IMR-90 (cell line): ENCODE measurements around the gene KCTD20. TPM values are rescaled to one million over a fixed set of nuclear protein-coding genes. Genes with fewer than 3 reads are reported as not detected.

Source experiments
- CTCF ChIP-seq: conservative IDR thresholded peaks from 2 replicates; pipeline ENCODE4 v1.5.1; 2012; ENCODE audit warnings: mild to moderate bottlenecking, low read depth, low read length, improper control_type of control experiment
- MAFK ChIP-seq: IDR thresholded peaks from 2 replicates; pipeline ENCODE4 v1.6.1; 2012; ENCODE audit warnings: low read depth, low read length, improper control_type of control experiment
- MXI1 ChIP-seq: IDR thresholded peaks from 2 replicates; pipeline ENCODE4 v1.6.1; 2012; ENCODE audit warnings: low read depth, mild to moderate bottlenecking, low read length, moderate library complexity, borderline replicate concordance
- POLR2A ChIP-seq: IDR thresholded peaks from 2 replicates; pipeline ENCODE4 v1.6.1; 2012; ENCODE audit warnings: mild to moderate bottlenecking, low read depth, low read length
- SMC3 ChIP-seq: fragments of 150-350 bp; IDR thresholded peaks from 2 replicates; pipeline ENCODE4 v1.6.1; 2016; ENCODE audit warnings: low read depth, mild to moderate bottlenecking, antibody characterized with exemption, low read length, moderate library complexity
- polyA plus RNA-seq, 3 experiments: library from polyadenylated mRNA; depleted of rRNA; stranded (reverse); fragments of >200 nt; gene quantifications; 2 replicates each; pipeline ENCODE4 v1.2.3, GENCODE V29; 2012; ENCODE audit warnings: low replicate concordance in 1 of 3
- total RNA-seq: library from RNA; depleted of rRNA; stranded (reverse); fragments of >200 nt; gene quantifications from 2 replicates; pipeline ENCODE4 v1.2.3, GENCODE V29; 2012

Gene KCTD20
- total and polyA plus RNA-seq, 2 of the 4 experiments (the other 2 are of a cell fraction) = 55.4 to 150 TPM

- no peak for TF ChIP-seq CTCF
- no peak; the same call in 1 of the 2 replicates for TF ChIP-seq SMC3
- TF ChIP-seq MXI1 = 0 out of 2 replicates have a peak, but pooled peaks have one; percentile 40
- peak; percentile 91 for TF ChIP-seq POLR2A
- TF ChIP-seq MAFK = no peak
Measured at GRCh38 chr6:36442671-36443470, at the start of gene KCTD20, which contains the start of gene PXT1 (continued).
